Hematopoietic multipotent progenitor cell treated with erythropoietin and hydrocortisone succinate and interleukin-3 and kit ligand, for 6 days (in vitro differentiated cells): ENCODE measurements around the gene SCLT1.

Experiments used
- DNase-seq: peaks from one replicate; pipeline ENCODE4 v3.0.0-alpha.2; 2015

Gene SCLT1

GRCh38 chr4:128955751-128956150 lies 137.6 kb downstream of the SCLT1 start:
- no peak for DNase-seq

- DNase-seq, result no peak
Observed at GRCh38 chr4:128954941-128955340, 138.4 kb downstream of the SCLT1 start.

GRCh38 chr4:128951316-128951715 lies 142.0 kb downstream of the SCLT1 start:
- DNase-seq, result no peak

GRCh38 chr4:128950796-128951195 lies 142.5 kb downstream of the SCLT1 start:
- DNase-seq, result no peak

- no peak for DNase-seq
Observed at GRCh38 chr4:128946916-128947315, 146.4 kb downstream of the SCLT1 start.

- no peak for DNase-seq
Observed at GRCh38 chr4:128942607-128943006, 150.7 kb downstream of the SCLT1 start.

- no peak for DNase-seq
Observed at GRCh38 chr4:128940971-128941370, 152.4 kb downstream of the SCLT1 start.

- DNase-seq, result no peak
Observed at GRCh38 chr4:128930051-128930450, 163.3 kb downstream of the SCLT1 start.

- DNase-seq, result no peak
Observed at GRCh38 chr4:128924951-128925350, 168.4 kb downstream of the SCLT1 start.

- DNase-seq, result no peak
Observed at GRCh38 chr4:128921954-128922353, 171.4 kb downstream of the SCLT1 start.

- peak; percentile 46 for DNase-seq
Observed at GRCh38 chr4:128917781-128918180, 175.6 kb downstream of the SCLT1 start.

- DNase-seq, result peak; percentile 82
Observed at GRCh38 chr4:128916832-128917231, 176.5 kb downstream of the SCLT1 start.

GRCh38 chr4:128915544-128915943 lies 177.8 kb downstream of the SCLT1 start:
- DNase-seq, result no peak

GRCh38 chr4:128913228-128913627 lies 180.1 kb downstream of the SCLT1 start:
- peak; percentile 21 for DNase-seq

GRCh38 chr4:128908735-128909134 lies 184.6 kb downstream of the SCLT1 start:
- no peak for DNase-seq

GRCh38 chr4:128907981-128908380 lies 185.4 kb downstream of the SCLT1 start:
- no peak for DNase-seq

GRCh38 chr4:128906581-128906980 lies 186.8 kb downstream of the SCLT1 start:
- no peak for DNase-seq

- DNase-seq, result no peak
Observed at GRCh38 chr4:128904821-128905220, 188.5 kb downstream of the SCLT1 start.

GRCh38 chr4:128880662-128881061 lies 212.7 kb downstream of the SCLT1 start:
- no peak for DNase-seq

GRCh38 chr4:128879971-128880370 lies 213.4 kb downstream of the SCLT1 start:
- DNase-seq, result no peak

- no peak for DNase-seq
Observed at GRCh38 chr4:128879283-128879682, 214.1 kb downstream of the SCLT1 start.

GRCh38 chr4:128877934-128878333 lies 215.4 kb downstream of the SCLT1 start:
- DNase-seq, result no peak

GRCh38 chr4:128876200-128876599 lies 217.1 kb downstream of the SCLT1 start:
- DNase-seq, result no peak

GRCh38 chr4:128871948-128872347 lies 221.4 kb downstream of the SCLT1 start:
- DNase-seq, result peak; percentile 45

GRCh38 chr4:128869776-128870509 lies 223.4 kb downstream of the SCLT1 start:
- DNase-seq, result no peak
